Omental fat pad (tissue), 4 donors: ENCODE data around the gene RBM43. TPM values are rescaled to one million over a fixed set of nuclear protein-coding genes. Genes with fewer than 3 reads are reported as not detected.

Experiments used
- ATAC-seq: fragments of 150-250 bp; one replicate; pipeline ENCODE4 v1.9.1; 2016; ENCODE audit warnings: mild to moderate bottlenecking, moderate library complexity; ENCODE audit not compliant: low FRiP score
- DNase-seq: peaks from one replicate; pipeline ENCODE4 v3.0.0-alpha.2; 2019; ENCODE audit warnings: low spot score
- total RNA-seq, 4 donors: library from RNA; depleted of rRNA; stranded (reverse); fragments of >200 nt; gene quantifications; one replicate each; pipeline ENCODE4 v1.1.0, GENCODE V29; 2016
- TF ChIP-seq, protein P1 (sequence below), 3 donors: fragments of 450-650 bp; IDR thresholded peaks; one replicate each; pipeline ENCODE4 v1.5.1; 2016 to 2017; ENCODE audit warnings: antibody characterized with exemption in 3 of 3, mild to moderate bottlenecking in 3 of 3, moderate library complexity in 2 of 3

RBM43 gene
- total RNA-seq, 4 donors from 2014 or later = 2.8 to 11.3 (median 4.0) TPM

- DNase-seq = no peak
- no peak for ATAC-seq
- TF ChIP-seq, protein P1, sequence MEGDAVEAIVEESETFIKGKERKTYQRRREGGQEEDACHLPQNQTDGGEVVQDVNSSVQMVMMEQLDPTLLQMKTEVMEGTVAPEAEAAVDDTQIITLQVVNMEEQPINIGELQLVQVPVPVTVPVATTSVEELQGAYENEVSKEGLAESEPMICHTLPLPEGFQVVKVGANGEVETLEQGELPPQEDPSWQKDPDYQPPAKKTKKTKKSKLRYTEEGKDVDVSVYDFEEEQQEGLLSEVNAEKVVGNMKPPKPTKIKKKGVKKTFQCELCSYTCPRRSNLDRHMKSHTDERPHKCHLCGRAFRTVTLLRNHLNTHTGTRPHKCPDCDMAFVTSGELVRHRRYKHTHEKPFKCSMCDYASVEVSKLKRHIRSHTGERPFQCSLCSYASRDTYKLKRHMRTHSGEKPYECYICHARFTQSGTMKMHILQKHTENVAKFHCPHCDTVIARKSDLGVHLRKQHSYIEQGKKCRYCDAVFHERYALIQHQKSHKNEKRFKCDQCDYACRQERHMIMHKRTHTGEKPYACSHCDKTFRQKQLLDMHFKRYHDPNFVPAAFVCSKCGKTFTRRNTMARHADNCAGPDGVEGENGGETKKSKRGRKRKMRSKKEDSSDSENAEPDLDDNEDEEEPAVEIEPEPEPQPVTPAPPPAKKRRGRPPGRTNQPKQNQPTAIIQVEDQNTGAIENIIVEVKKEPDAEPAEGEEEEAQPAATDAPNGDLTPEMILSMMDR (IDR thresholded peaks at IDR 0.05) = no peak
Measured at GRCh38 chr2:151258121-151258520, 3.5 kb downstream of the RBM43 start.

DNA sequence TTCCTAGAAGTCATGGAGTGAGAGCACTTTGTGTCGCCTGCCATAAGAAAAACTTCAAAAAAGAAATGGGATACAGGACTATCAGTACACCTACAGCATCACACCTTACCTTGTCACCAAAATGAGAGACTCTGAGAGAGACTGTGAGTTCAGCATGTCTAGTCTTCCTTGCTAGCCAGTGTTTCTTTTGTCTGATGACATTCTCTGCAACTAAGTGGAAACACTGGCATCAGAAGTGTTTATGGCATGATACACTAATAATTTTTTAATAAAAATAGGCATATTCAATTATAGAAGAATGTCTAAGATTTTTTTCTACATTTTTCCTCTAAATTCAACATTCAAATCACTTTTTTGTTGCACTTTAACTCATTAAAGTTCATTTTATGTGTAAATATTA is 9.0 kb downstream of the RBM43 start:
- ATAC-seq (no peak), DNase-seq (no peak)
- TF ChIP-seq, protein P1 (IDR thresholded peaks at IDR 0.05) = no peak

GRCh38 chr2:151251012-151251411 is 10.7 kb downstream of the RBM43 start:
- TF ChIP-seq, protein P1 (IDR thresholded peaks at IDR 0.05) = no peak
- DNase-seq = no peak
- peak; percentile 78 for ATAC-seq

GRCh38 chr2:151247432-151247831 is 14.2 kb downstream of the RBM43 start:
- ATAC-seq = no peak
- TF ChIP-seq, protein P1 (IDR thresholded peaks at IDR 0.05) = no peak
- no peak for DNase-seq

DNA sequence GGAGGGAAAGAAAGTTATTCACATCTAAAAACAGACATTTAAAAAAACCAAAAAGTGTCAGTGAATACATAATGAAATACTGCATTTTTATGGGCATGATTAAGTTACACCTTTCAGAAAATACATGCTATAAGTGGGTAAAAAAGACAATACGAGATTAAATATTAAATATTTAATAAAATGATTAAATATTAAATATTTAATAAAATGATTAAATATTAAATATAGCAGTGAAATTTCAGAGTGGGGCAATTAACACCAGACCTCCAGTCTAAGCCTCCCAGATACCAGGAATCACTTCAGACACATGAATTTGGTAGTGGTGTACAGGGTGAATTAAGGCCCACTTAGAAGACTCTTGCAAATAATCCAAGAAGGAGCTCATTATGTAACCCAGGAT is 15.5 kb downstream of the RBM43 start:
- DNase-seq = no peak
- no peak for ATAC-seq
- TF ChIP-seq, protein P1 (IDR thresholded peaks at IDR 0.05) = no peak

DNA sequence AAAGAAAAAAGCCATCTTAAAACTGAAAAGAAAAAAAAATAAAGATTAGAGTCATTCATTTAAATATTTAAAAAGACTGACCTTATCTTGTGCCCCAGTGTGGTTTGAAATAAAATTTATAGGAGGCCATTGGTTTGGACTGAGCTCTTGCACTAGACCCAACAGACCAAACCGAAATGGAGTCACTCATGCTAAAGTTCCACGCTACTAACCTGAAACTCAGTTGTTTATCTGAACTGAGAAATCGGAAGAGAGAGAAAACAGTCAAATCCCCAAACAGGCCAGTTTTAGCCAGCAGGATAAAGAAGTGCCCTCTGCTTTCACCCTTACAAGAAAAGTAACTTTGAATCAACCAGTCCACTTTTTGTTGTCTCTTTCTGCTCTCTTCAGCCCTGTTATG is 18.2 kb downstream of the RBM43 start:
- DNase-seq = no peak
- ATAC-seq = no peak
- TF ChIP-seq, protein P1 (IDR thresholded peaks at IDR 0.05) = no peak

DNA sequence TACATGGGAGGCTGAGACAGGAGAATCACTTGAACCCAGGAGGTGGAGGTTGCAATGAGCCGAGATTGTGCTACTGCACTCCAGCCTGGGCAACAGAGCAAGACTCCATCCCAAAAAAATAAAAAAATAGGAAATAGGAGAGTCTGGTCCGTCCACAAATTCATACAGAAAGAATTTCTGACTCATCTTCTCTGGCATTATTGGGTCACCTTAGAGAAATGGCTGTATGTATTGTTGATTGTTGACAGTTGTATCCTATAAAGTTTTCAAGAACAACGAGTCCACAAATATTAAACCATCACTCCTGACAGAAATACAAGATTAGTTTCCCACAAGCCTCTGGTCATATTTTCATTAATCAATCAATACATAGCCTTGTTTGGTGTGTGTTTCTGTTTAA is 20.4 kb downstream of the RBM43 start:
- TF ChIP-seq, protein P1 (IDR thresholded peaks at IDR 0.05) = no peak
- no peak for ATAC-seq
- DNase-seq = no peak
